ENCODE measurements around the gene SLC38A11.
"Not testable (repeated sequence)": the region's sequence is repeated elsewhere in the genome, so short reads cannot be mapped to it uniquely, and the experiment has no call there.

GRCh38 chr2:164986027-164986426 is 30.7 kb upstream of the SLC38A11 start:
- not testable (repeated sequence) for TF ChIP-seq CTCF (IDR thresholded peaks at IDR 0.05); ZFX (IDR thresholded peaks at IDR 0.05; ENCODE audit: borderline replicate concordance)
